ENCODE data around the gene TCEAL8.
"Not testable (repeated sequence)": the region's sequence is repeated elsewhere in the genome, so short reads cannot be mapped to it uniquely, and the experiment has no call there.

TCEAL8 gene

DNA sequence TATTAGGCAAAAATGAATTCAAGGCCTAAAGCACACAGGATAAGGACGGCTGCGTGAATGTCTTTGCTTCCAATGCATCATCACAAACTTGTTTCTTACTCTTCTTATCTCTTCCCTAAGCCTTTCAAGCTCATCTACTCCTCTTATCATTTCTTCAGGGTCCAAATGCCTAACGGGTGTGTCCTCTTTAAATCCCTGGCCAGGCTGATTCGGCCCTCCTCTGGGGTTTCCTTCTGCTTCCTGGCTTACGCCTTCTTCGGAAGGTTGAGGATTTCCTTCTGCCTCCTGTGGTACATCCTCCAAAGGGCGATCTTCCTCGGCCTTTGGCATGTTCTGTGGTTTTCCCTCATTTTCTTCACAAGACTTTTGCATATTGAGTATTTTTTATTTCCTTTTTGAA lies 1.3 kb downstream of the TCEAL8 start:
- no peak overlapping the region for H3K27ac ChIP-seq (ENCODE audit: low read depth, low read length)
- H3K27me3 ChIP-seq (ENCODE audit: control insufficient read depth in 1 of 2, insufficient read depth in 2 of 2, low read length in 2 of 2), result no peaks in the 10 kb centered on the region
- peak overlapping the region; percentile 80 to 90 for H3K4me3 ChIP-seq (ENCODE audit: low read depth in 1 of 2, low read length in 2 of 2)
- peak overlapping the region; percentile 80 to 89 for H3K9ac ChIP-seq (ENCODE audit: low read depth in 1 of 2, low read length in 2 of 2)
- peaks cover 0 to 4% of the 10 kb centered on the region in 2 donors for H3K4me1 ChIP-seq (ENCODE audit: control insufficient read depth in 1 of 2, insufficient read depth in 2 of 2, low read length in 2 of 2)
- H3K9me3 ChIP-seq (ENCODE audit: control insufficient read depth in 1 of 2, low read length in 2 of 2), result no peaks in the 10 kb centered on the region
- peaks cover 0 to 7% of the 10 kb centered on the region in 2 donors for H3K36me3 ChIP-seq (ENCODE audit: control insufficient read depth in 1 of 2, insufficient read depth in 2 of 2, low read length in 2 of 2)

DNA sequence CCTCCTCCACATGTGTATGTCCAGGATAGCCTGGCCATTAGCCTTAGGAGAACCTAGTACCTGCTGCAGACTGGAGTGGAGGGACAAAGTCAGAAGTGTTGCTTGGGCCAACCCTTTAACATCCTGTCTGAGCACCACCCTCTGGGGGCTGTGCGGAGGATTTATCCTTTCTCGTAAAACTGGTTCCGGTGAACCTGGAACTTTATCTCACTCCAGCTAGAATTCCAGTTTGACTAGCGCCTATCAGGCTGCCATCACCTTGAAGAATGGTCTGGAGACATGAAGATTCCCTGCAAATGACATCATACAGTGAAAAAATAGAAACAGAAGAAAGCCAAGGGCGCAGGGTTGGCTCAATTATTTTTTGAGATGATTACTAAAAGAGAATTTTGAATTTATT lies 4.0 kb downstream of the TCEAL8 start:
- H3K4me3 ChIP-seq (ENCODE audit: low read depth in 1 of 2, low read length in 2 of 2), result no peak overlapping the region
- H3K27me3 ChIP-seq (ENCODE audit: control insufficient read depth in 1 of 2, insufficient read depth in 2 of 2, low read length in 2 of 2), result no peaks in the 10 kb centered on the region
- H3K9me3 ChIP-seq (ENCODE audit: control insufficient read depth in 1 of 2, low read length in 2 of 2), result no peaks in the 10 kb centered on the region
- peaks cover 0 to 4% of the 10 kb centered on the region in 2 donors for H3K4me1 ChIP-seq (ENCODE audit: control insufficient read depth in 1 of 2, insufficient read depth in 2 of 2, low read length in 2 of 2)
- no peak overlapping the region for H3K9ac ChIP-seq (ENCODE audit: low read depth in 1 of 2, low read length in 2 of 2)
- H3K27ac ChIP-seq (ENCODE audit: low read depth, low read length), result no peak overlapping the region
- peaks cover 0 to 7% of the 10 kb centered on the region in 2 donors for H3K36me3 ChIP-seq (ENCODE audit: control insufficient read depth in 1 of 2, insufficient read depth in 2 of 2, low read length in 2 of 2)

DNA sequence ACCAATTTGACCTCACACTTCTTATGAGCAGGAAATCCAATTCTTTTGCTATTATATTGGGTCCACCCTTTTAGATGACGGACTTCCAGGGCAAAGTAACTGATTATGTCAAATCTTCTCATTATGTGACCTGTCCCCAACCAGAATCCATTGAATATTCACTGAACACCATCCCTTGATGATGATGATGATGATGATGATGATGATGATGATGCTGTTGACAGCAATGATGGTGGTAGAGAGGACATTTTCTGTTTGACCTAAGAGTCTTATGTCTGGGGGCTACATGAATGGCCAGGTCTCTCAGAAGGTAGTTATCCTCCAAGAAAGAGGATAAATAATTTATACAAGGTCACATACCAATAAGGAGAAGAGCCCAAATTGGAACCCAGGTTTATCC lies 5.2 kb downstream of the TCEAL8 start:
- H3K4me1 ChIP-seq (ENCODE audit: control insufficient read depth in 1 of 2, insufficient read depth in 2 of 2, low read length in 2 of 2), result peaks cover 0 to 4% of the 10 kb centered on the region in 2 donors
- no peak overlapping the region for H3K27ac ChIP-seq (ENCODE audit: low read depth, low read length)
- H3K9me3 ChIP-seq (ENCODE audit: control insufficient read depth in 1 of 2, low read length in 2 of 2), result no peaks in the 10 kb centered on the region
- H3K36me3 ChIP-seq (ENCODE audit: control insufficient read depth in 1 of 2, insufficient read depth in 2 of 2, low read length in 2 of 2), result peaks cover 0 to 7% of the 10 kb centered on the region in 2 donors
- no peak overlapping the region for H3K9ac ChIP-seq (ENCODE audit: low read depth in 1 of 2, low read length in 2 of 2)
- H3K27me3 ChIP-seq (ENCODE audit: control insufficient read depth in 1 of 2, insufficient read depth in 2 of 2, low read length in 2 of 2), result no peaks in the 10 kb centered on the region
- no peak overlapping the region for H3K4me3 ChIP-seq (ENCODE audit: low read depth in 1 of 2, low read length in 2 of 2)

- H3K9me3 ChIP-seq (ENCODE audit: control insufficient read depth in 1 of 2, low read length in 2 of 2), result no peaks in the 10 kb centered on the region
- no peak overlapping the region for H3K4me3 ChIP-seq (ENCODE audit: low read depth in 1 of 2, low read length in 2 of 2)
- H3K9ac ChIP-seq (ENCODE audit: low read depth in 1 of 2, low read length in 2 of 2), result no peak overlapping the region
- peaks cover 0 to 7% of the 10 kb centered on the region in 2 donors for H3K36me3 ChIP-seq (ENCODE audit: control insufficient read depth in 1 of 2, insufficient read depth in 2 of 2, low read length in 2 of 2)
- no peak overlapping the region for H3K27ac ChIP-seq (ENCODE audit: low read depth, low read length)
- H3K27me3 ChIP-seq (ENCODE audit: control insufficient read depth in 1 of 2, insufficient read depth in 2 of 2, low read length in 2 of 2), result no peaks in the 10 kb centered on the region
- peaks cover 0 to 2% of the 10 kb centered on the region in 2 donors for H3K4me1 ChIP-seq (ENCODE audit: control insufficient read depth in 1 of 2, insufficient read depth in 2 of 2, low read length in 2 of 2)
Observed at GRCh38 chrX:103248553-103248952, 6.4 kb downstream of the TCEAL8 start.

- Histone ChIP-seq H3K4me3 (ENCODE audit: low read depth in 1 of 2, low read length in 2 of 2) (no peak overlapping the region), H3K9ac (ENCODE audit: low read depth in 1 of 2, low read length in 2 of 2) (no peak overlapping the region), H3K4me1 (ENCODE audit: control insufficient read depth in 1 of 2, insufficient read depth in 2 of 2, low read length in 2 of 2) (no peaks in the 10 kb centered on the region), H3K27ac (ENCODE audit: low read depth, low read length) (no peak overlapping the region), H3K27me3 (ENCODE audit: control insufficient read depth in 1 of 2, insufficient read depth in 2 of 2, low read length in 2 of 2) (no peaks in the 10 kb centered on the region), H3K36me3 (ENCODE audit: control insufficient read depth in 1 of 2, insufficient read depth in 2 of 2, low read length in 2 of 2) (no peaks in the 10 kb centered on the region), H3K9me3 (ENCODE audit: control insufficient read depth in 1 of 2, low read length in 2 of 2) (no peaks in the 10 kb centered on the region)
Observed at GRCh38 chrX:103240155-103240554, 14.8 kb downstream of the TCEAL8 start.

DNA sequence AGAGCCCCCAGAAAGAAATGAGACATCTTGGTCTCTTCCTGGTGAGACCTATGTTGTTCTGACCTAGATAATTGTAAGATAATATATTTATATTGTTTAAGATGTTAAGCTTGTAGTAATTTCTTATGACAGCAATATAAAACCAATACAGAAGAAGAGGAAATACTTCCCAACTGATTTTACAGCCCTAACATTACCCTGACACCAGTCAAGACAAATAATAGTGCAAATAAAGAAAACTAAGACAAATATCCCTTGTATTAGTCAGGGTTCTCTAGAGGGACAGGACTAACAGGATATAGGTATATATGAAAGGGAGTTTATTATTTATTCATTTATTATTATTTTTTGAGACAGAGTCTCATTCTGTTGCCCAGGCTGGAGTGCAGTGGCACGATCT lies 18.7 kb downstream of the TCEAL8 start:
- H3K9ac ChIP-seq (ENCODE audit: low read depth in 1 of 2, low read length in 2 of 2), result no peak overlapping the region
- H3K27me3 ChIP-seq (ENCODE audit: control insufficient read depth in 1 of 2, insufficient read depth in 2 of 2, low read length in 2 of 2), result no peaks in the 10 kb centered on the region
- H3K4me1 ChIP-seq (ENCODE audit: control insufficient read depth in 1 of 2, insufficient read depth in 2 of 2, low read length in 2 of 2), result no peaks in the 10 kb centered on the region
- H3K9me3 ChIP-seq (ENCODE audit: control insufficient read depth in 1 of 2, low read length in 2 of 2), result no peaks in the 10 kb centered on the region
- no peak overlapping the region for H3K27ac ChIP-seq (ENCODE audit: low read depth, low read length)
- no peak overlapping the region for H3K4me3 ChIP-seq (ENCODE audit: low read depth in 1 of 2, low read length in 2 of 2)
- no peaks in the 10 kb centered on the region for H3K36me3 ChIP-seq (ENCODE audit: control insufficient read depth in 1 of 2, insufficient read depth in 2 of 2, low read length in 2 of 2)

DNA sequence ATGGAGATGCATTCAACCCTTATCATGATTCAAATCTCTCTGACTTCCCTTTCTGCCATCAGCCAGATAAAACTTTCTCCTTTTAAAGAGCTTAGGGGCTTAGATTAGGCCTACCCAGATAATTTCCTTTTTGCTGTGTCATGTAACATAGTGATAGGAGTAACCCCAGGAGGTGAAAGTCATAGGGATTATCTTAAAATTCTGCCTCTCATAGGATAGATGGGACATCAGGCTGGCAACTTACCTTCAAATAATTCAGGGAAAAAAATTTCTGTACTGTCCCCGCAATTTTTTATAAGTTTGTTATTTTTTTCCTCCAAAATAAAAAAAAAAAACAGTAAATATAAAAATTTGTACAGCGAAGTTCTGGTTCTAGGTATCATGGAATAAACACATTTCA lies 19.3 kb downstream of the TCEAL8 start:
- H3K9ac ChIP-seq (ENCODE audit: low read depth in 1 of 2, low read length in 2 of 2); H3K36me3 ChIP-seq (ENCODE audit: control insufficient read depth in 1 of 2, insufficient read depth in 2 of 2, low read length in 2 of 2); H3K4me3 ChIP-seq (ENCODE audit: low read depth in 1 of 2, low read length in 2 of 2); H3K27me3 ChIP-seq (ENCODE audit: control insufficient read depth in 1 of 2, insufficient read depth in 2 of 2, low read length in 2 of 2); H3K4me1 ChIP-seq (ENCODE audit: control insufficient read depth in 1 of 2, insufficient read depth in 2 of 2, low read length in 2 of 2); H3K27ac ChIP-seq (ENCODE audit: low read depth, low read length); H3K9me3 ChIP-seq (ENCODE audit: control insufficient read depth in 1 of 2, low read length in 2 of 2): not testable (repeated sequence)

GRCh38 chrX:103234869-103235268 lies 20.1 kb downstream of the TCEAL8 start:
- Histone ChIP-seq H3K36me3 (ENCODE audit: control insufficient read depth in 1 of 2, insufficient read depth in 2 of 2, low read length in 2 of 2) (no peaks in the 10 kb centered on the region), H3K27ac (ENCODE audit: low read depth, low read length) (no peak overlapping the region), H3K9ac (ENCODE audit: low read depth in 1 of 2, low read length in 2 of 2) (no peak overlapping the region), H3K9me3 (ENCODE audit: control insufficient read depth in 1 of 2, low read length in 2 of 2) (no peaks in the 10 kb centered on the region), H3K27me3 (ENCODE audit: control insufficient read depth in 1 of 2, insufficient read depth in 2 of 2, low read length in 2 of 2) (no peaks in the 10 kb centered on the region), H3K4me1 (ENCODE audit: control insufficient read depth in 1 of 2, insufficient read depth in 2 of 2, low read length in 2 of 2) (no peaks in the 10 kb centered on the region), H3K4me3 (ENCODE audit: low read depth in 1 of 2, low read length in 2 of 2) (no peak overlapping the region)

DNA sequence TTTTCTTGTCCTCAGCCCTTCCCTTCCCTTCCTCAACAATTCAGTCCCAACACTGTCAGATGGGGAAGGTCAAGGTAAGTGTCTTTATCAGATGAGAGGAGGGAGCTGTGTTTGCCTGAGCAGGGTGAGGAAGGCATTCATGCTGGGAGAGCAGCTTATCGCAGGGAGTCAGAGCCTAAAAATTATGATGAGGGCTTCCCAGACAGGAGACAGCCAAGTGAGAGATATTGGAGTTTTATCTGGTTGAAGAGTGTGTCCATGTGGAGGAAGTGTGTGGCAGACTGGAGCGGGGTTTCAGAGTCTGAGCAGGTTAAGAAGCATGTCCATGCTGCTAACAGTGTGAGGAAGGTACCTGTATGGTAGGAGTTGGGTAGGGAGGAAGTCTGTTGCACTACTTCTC lies 21.7 kb downstream of the TCEAL8 start:
- H3K4me1 ChIP-seq (ENCODE audit: control insufficient read depth in 1 of 2, insufficient read depth in 2 of 2, low read length in 2 of 2), result no peaks in the 10 kb centered on the region
- H3K27ac ChIP-seq (ENCODE audit: low read depth, low read length), result no peak overlapping the region
- H3K36me3 ChIP-seq (ENCODE audit: control insufficient read depth in 1 of 2, insufficient read depth in 2 of 2, low read length in 2 of 2), result no peaks in the 10 kb centered on the region
- H3K27me3 ChIP-seq (ENCODE audit: control insufficient read depth in 1 of 2, insufficient read depth in 2 of 2, low read length in 2 of 2), result no peaks in the 10 kb centered on the region
- H3K4me3 ChIP-seq (ENCODE audit: low read depth in 1 of 2, low read length in 2 of 2), result no peak overlapping the region
- no peaks in the 10 kb centered on the region for H3K9me3 ChIP-seq (ENCODE audit: control insufficient read depth in 1 of 2, low read length in 2 of 2)
- no peak overlapping the region for H3K9ac ChIP-seq (ENCODE audit: low read depth in 1 of 2, low read length in 2 of 2)

DNA sequence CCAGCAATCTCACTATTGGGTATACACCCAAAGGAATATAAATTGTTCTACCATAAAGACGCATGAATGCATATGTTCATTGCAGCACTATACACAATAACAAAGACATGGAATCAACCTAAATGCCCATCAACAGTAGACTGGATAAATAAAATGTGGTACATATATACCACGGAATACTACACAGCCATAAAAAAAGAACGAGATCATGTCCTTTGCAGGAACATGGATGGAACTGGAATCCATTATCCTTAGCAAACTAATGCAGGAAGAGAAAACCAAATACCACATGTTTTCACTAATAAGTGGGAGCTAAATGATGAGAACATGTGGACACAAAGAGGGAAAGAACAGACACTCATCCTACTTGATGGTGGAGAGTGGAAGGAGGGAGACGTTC lies 29.0 kb downstream of the TCEAL8 start:
- H3K9me3 ChIP-seq (ENCODE audit: control insufficient read depth in 1 of 2, low read length in 2 of 2); H3K36me3 ChIP-seq (ENCODE audit: control insufficient read depth in 1 of 2, insufficient read depth in 2 of 2, low read length in 2 of 2); H3K9ac ChIP-seq (ENCODE audit: low read depth in 1 of 2, low read length in 2 of 2); H3K27ac ChIP-seq (ENCODE audit: low read depth, low read length); H3K27me3 ChIP-seq (ENCODE audit: control insufficient read depth in 1 of 2, insufficient read depth in 2 of 2, low read length in 2 of 2); H3K4me3 ChIP-seq (ENCODE audit: low read depth in 1 of 2, low read length in 2 of 2); H3K4me1 ChIP-seq (ENCODE audit: control insufficient read depth in 1 of 2, insufficient read depth in 2 of 2, low read length in 2 of 2): not testable (repeated sequence)
